NCI-H524 treated with DMSO at 0.1 percent for 48 hours (cell line): ENCODE measurements around the gene SPEN.
"Not testable (repeated sequence)": the region's sequence is repeated elsewhere in the genome, so short reads cannot be mapped to it uniquely, and the experiment has no call there.

Experiments used
- DNase-seq: peaks from one replicate; lab custom pipeline; 2025; lab: John Stamatoyannopoulos, UW

Gene SPEN

GRCh38 chr1:15896841-15897610 is 49.5 kb downstream of the SPEN start:
- not testable (repeated sequence) for DNase-seq

GRCh38 chr1:15899266-15899665 is 51.8 kb downstream of the SPEN start:
- no peak for DNase-seq

GRCh38 chr1:15900662-15901279 is 53.3 kb downstream of the SPEN start:
- no peak for DNase-seq

- no peak for DNase-seq
These were observed 55.4 kb downstream of the SPEN start for GRCh38 chr1:15902882-15903281.

GRCh38 chr1:15908597-15908996 is 61.1 kb downstream of the SPEN start:
- no peak for DNase-seq

GRCh38 chr1:15911141-15911540 is 63.6 kb downstream of the SPEN start:
- no peak for DNase-seq

- no peak for DNase-seq
These were observed 64.4 kb downstream of the SPEN start for GRCh38 chr1:15911927-15912326.

- DNase-seq, result not testable (repeated sequence)
These were observed 66.1 kb downstream of the SPEN start for GRCh38 chr1:15913607-15914006.

- no peak for DNase-seq
These were observed 68.5 kb downstream of the SPEN start for GRCh38 chr1:15915991-15916390.

GRCh38 chr1:15916417-15916816 is 68.9 kb downstream of the SPEN start:
- no peak for DNase-seq

- no peak for DNase-seq
These were observed 69.4 kb downstream of the SPEN start for GRCh38 chr1:15916916-15917315.

GRCh38 chr1:15918962-15919715 is 71.6 kb downstream of the SPEN start:
- no peak for DNase-seq

- no peak for DNase-seq
These were observed 75.7 kb downstream of the SPEN start for GRCh38 chr1:15923241-15923640.

- not testable (repeated sequence) for DNase-seq
These were observed 78.9 kb downstream of the SPEN start for GRCh38 chr1:15926448-15926847.

- no peak for DNase-seq
These were observed 81.8 kb downstream of the SPEN start for GRCh38 chr1:15928971-15929965.

- no peak for DNase-seq
These were observed 83.9 kb downstream of the SPEN start for GRCh38 chr1:15931401-15931800.

- no peak for DNase-seq
These were observed 84.4 kb downstream of the SPEN start for GRCh38 chr1:15931884-15932283.

GRCh38 chr1:15932612-15933011 is 85.1 kb downstream of the SPEN start:
- DNase-seq, result no peak

- DNase-seq, result no peak
These were observed 86.2 kb downstream of the SPEN start for GRCh38 chr1:15933684-15934083.

- DNase-seq, result no peak
These were observed 86.9 kb downstream of the SPEN start for GRCh38 chr1:15934211-15935055.
